Testis (tissue), 3 donors: ENCODE results near the gene ISG15. TPM values are rescaled to one million over a fixed set of nuclear protein-coding genes. Genes with fewer than 3 reads are reported as not detected.

Experiments
- DNase-seq: peaks from one replicate; pipeline ENCODE4 v3.0.0-alpha.2; 2019
- H3K27ac ChIP-seq, 2 donors: fragments of 200-600 bp; sonication (generic); one replicate each; pipeline ENCODE4 v1.5.1; 2019
- H3K27me3 ChIP-seq: fragments of 200-600 bp; sonication (generic); one replicate; pipeline ENCODE4 v1.5.1; 2019
- H3K36me3 ChIP-seq: fragments of 200-600 bp; sonication (generic); one replicate; pipeline ENCODE4 v1.5.1; 2017; ENCODE audit warnings: low read depth; ENCODE audit errors: missing control alignments
- H3K4me1 ChIP-seq: fragments of 200-600 bp; sonication (generic); one replicate; pipeline ENCODE4 v1.5.1; 2019
- H3K4me3 ChIP-seq, 2 donors: fragments of 200-600 bp; sonication (generic); one replicate each; pipeline ENCODE4 v1.5.1; 2017 to 2019
- H3K9me3 ChIP-seq: fragments of 200-600 bp; sonication (generic); one replicate; pipeline ENCODE4 v1.5.1; 2017
- CTCF ChIP-seq, 3 experiments: fragments of 450-650 bp in 2 of 3; fragments of 200-600 bp in 1 of 3; sonication (generic) in 1 of 3; IDR thresholded peaks; one replicate each; pipeline ENCODE4 v1.5.1; 2016 to 2019; ENCODE audit warnings: antibody characterized with exemption in 3 of 3, mild to moderate bottlenecking in 2 of 3, moderate library complexity in 1 of 3
- POLR2A ChIP-seq: fragments of 450-650 bp; IDR thresholded peaks from one replicate; pipeline ENCODE4 v1.6.1; 2017; ENCODE audit warnings: antibody characterized with exemption, mild to moderate bottlenecking, moderate library complexity
- WGBS, 2 donors: methylation state at CpG; one replicate each; pipeline ENCODE4 v1.1.5; 2018; 5-methylcytosine and 5-hydroxymethylcytosine counted together
- intact Hi-C: fragments of 100-400 bp; cut with DNase I; formaldehyde crosslinking; loops from one replicate; pipeline ENCODE4 v1.15.1; 2023; ENCODE audit warnings: low total_unique reads
- polyA plus RNA-seq: library from polyadenylated mRNA; stranded (reverse); fragments of 350-450 nt; fragmentation: Illumina TruSeq; extraction: RNeasy Lipid Tissue Mini Kit (QIAGEN cat#74804); gene quantifications from one replicate; pipeline ENCODE4 v1.2.3, GENCODE V29; 2014; ENCODE audit warnings: low read depth, low replicate concordance; ENCODE audit not compliant: insufficient read depth
- total RNA-seq, 2 donors: library from RNA; depleted of rRNA; stranded (reverse); fragments of >200 nt; gene quantifications; one replicate each; pipeline ENCODE4 v1.2.3, GENCODE V29; 2016

The ISG15 gene
- total and polyA plus RNA-seq, 3 donors from 2014 or later: 16.6 to 24.0 (median 22.8) TPM

- H3K36me3 ChIP-seq: no peaks in the 10 kb centered on the region
- intact Hi-C loops: no loop called here
- H3K27ac ChIP-seq: no peak overlapping the region
- H3K27me3 ChIP-seq: no peaks in the 10 kb centered on the region
- no peaks in the 10 kb centered on the region for H3K4me1 ChIP-seq
- DNase-seq: no peak
- H3K4me3 ChIP-seq: no peak overlapping the region
- H3K9me3 ChIP-seq: no peaks in the 10 kb centered on the region
- WGBS, 2 donors: 90 to 96% methylated on average over 2 to 26 of the region's 26 CpGs
- no peak for TF ChIP-seq POLR2A
- no peak for TF ChIP-seq CTCF (IDR thresholded peaks at IDR 0.05)
These were observed 33.5 kb downstream of the ISG15 start for GRCh38 chr1:1046767-1047166.

- Histone ChIP-seq H3K27me3 (no peaks in the 10 kb centered on the region), H3K4me3 (no peak overlapping the region), H3K4me1 (no peaks in the 10 kb centered on the region), H3K9me3 (no peaks in the 10 kb centered on the region), H3K36me3 (no peaks in the 10 kb centered on the region), H3K27ac (no peak overlapping the region)
- WGBS, 2 donors: 96 to 100% methylated on average over 10 to 19 of the region's 19 CpGs
- intact Hi-C loops: no loop called here
- DNase-seq: no peak
- TF ChIP-seq POLR2A: no peak
- no peak for TF ChIP-seq CTCF (IDR thresholded peaks at IDR 0.05)
These were observed 34.1 kb downstream of the ISG15 start for GRCh38 chr1:1047407-1047806.

- intact Hi-C loops: no loop called here
- no peaks in the 10 kb centered on the region for H3K9me3 ChIP-seq
- H3K27me3 ChIP-seq: no peaks in the 10 kb centered on the region
- H3K4me3 ChIP-seq: no peak overlapping the region
- 97% methylated on average over 7 to 23 of the region's 25 CpGs for WGBS, 2 donors
- no peak overlapping the region for H3K27ac ChIP-seq
- no peak for DNase-seq
- TF ChIP-seq CTCF (IDR thresholded peaks at IDR 0.05) (no peak), POLR2A (no peak)
- no peaks in the 10 kb centered on the region for H3K4me1 ChIP-seq
- no peaks in the 10 kb centered on the region for H3K36me3 ChIP-seq
These were observed 34.7 kb downstream of the ISG15 start for GRCh38 chr1:1047963-1048362.

GRCh38 chr1:1048765-1049164, 35.5 kb downstream of the ISG15 start:
- no peak overlapping the region for H3K4me3 ChIP-seq
- no peaks in the 10 kb centered on the region for H3K9me3 ChIP-seq
- WGBS, 2 donors: 92 to 94% methylated on average over 17 to 27 of the region's 28 CpGs
- no peaks in the 10 kb centered on the region for H3K4me1 ChIP-seq
- no peak for DNase-seq
- H3K27me3 ChIP-seq: no peaks in the 10 kb centered on the region
- no peak overlapping the region for H3K27ac ChIP-seq
- TF ChIP-seq CTCF (IDR thresholded peaks at IDR 0.05) (no peak), POLR2A (no peak)
- H3K36me3 ChIP-seq: no peaks in the 10 kb centered on the region
- intact Hi-C loops: no loop called here

- WGBS, 2 donors: 93 to 94% methylated on average over 32 to 57 of the region's 57 CpGs
- H3K4me1 ChIP-seq: no peaks in the 10 kb centered on the region
- H3K9me3 ChIP-seq: no peaks in the 10 kb centered on the region
- no peak overlapping the region for H3K4me3 ChIP-seq
- TF ChIP-seq CTCF (IDR thresholded peaks at IDR 0.05): no peak
- no peak for TF ChIP-seq POLR2A
- H3K36me3 ChIP-seq: no peaks in the 10 kb centered on the region
- intact Hi-C loops: no loop called here
- no peak overlapping the region for H3K27ac ChIP-seq
- no peaks in the 10 kb centered on the region for H3K27me3 ChIP-seq
- DNase-seq: no peak
These were observed 36.2 kb downstream of the ISG15 start for GRCh38 chr1:1049318-1050165.
